AG04450 (cell line): ENCODE data around the gene LEMD2. TPM values are rescaled to one million over a fixed set of nuclear protein-coding genes. Genes with fewer than 3 reads are reported as not detected.

Experiments
- CTCF ChIA-PET: fragments of 300-600, 350-600 bp; formaldehyde crosslinking; extraction: SDS; loops from one replicate; lab custom pipeline; 2022; ENCODE audit warnings: antibody characterized with exemption, inconsistent platforms; lab: Charles Lee
- POLR2A ChIA-PET: fragments of 350-600 bp; formaldehyde crosslinking; extraction: SDS; loops from one replicate; lab custom pipeline; 2021; ENCODE audit warnings: antibody characterized with exemption, inconsistent platforms; lab: Yijun Ruan, JAX
- DNase-seq: peaks from one replicate; pipeline ENCODE4 v3.0.0-alpha.2; 2011; ENCODE audit warnings: low read depth, low spot score
- H3K27ac ChIP-seq: one replicate; pipeline ENCODE4 v1.5.1; 2012; ENCODE audit warnings: low read depth, low read length, control low read depth
- H3K27me3 ChIP-seq: one replicate; pipeline ENCODE4 v1.6.0; 2012; ENCODE audit warnings: low read length; ENCODE audit not compliant: control insufficient read depth, insufficient read depth
- H3K4me3 ChIP-seq: 2 replicates; pipeline ENCODE4 v1.5.1; 2011; ENCODE audit warnings: mild to moderate bottlenecking, low read depth, low read length, control low read depth
- H3K9me3 ChIP-seq: 2 replicates; pipeline ENCODE4 v1.5.1; 2012; ENCODE audit warnings: low read length; ENCODE audit not compliant: control insufficient read depth, insufficient read depth
- polyA plus RNA-seq: library from polyadenylated mRNA; depleted of rRNA; stranded (reverse); fragments of >200 nt; gene quantifications from 2 replicates; pipeline ENCODE4 v1.2.3, GENCODE V29; 2011; rRNA removed
- TF ChIP-seq, protein P1 (sequence below): IDR thresholded peaks from 2 replicates; pipeline ENCODE4 v1.5.1; 2011; ENCODE audit warnings: low read depth, low read length, control low read depth, inconsistent platforms

The LEMD2 gene
- polyA plus RNA-seq, 1 experiment = 47.4 TPM

- DNase-seq = no peak
- no peak overlapping the region for H3K4me3 ChIP-seq
- no peak overlapping the region for H3K27ac ChIP-seq
- H3K27me3 ChIP-seq = peaks cover 29% of the 10 kb centered on the region
- H3K9me3 ChIP-seq = no peaks in the 10 kb centered on the region
- POLR2A ChIA-PET = no interaction called here
- CTCF ChIA-PET = interaction anchor here (1.1 to 2.1 kb wide), 3 partner anchors 13 to 139 kb away, joined by 3 to 16 read pairs (median 5); partner anchors contain the start of gene UQCC2
- TF ChIP-seq, protein P1, sequence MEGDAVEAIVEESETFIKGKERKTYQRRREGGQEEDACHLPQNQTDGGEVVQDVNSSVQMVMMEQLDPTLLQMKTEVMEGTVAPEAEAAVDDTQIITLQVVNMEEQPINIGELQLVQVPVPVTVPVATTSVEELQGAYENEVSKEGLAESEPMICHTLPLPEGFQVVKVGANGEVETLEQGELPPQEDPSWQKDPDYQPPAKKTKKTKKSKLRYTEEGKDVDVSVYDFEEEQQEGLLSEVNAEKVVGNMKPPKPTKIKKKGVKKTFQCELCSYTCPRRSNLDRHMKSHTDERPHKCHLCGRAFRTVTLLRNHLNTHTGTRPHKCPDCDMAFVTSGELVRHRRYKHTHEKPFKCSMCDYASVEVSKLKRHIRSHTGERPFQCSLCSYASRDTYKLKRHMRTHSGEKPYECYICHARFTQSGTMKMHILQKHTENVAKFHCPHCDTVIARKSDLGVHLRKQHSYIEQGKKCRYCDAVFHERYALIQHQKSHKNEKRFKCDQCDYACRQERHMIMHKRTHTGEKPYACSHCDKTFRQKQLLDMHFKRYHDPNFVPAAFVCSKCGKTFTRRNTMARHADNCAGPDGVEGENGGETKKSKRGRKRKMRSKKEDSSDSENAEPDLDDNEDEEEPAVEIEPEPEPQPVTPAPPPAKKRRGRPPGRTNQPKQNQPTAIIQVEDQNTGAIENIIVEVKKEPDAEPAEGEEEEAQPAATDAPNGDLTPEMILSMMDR = no peak
Measured at GRCh38 chr6:33724102-33725023, 64.6 kb downstream of the LEMD2 start.

DNA sequence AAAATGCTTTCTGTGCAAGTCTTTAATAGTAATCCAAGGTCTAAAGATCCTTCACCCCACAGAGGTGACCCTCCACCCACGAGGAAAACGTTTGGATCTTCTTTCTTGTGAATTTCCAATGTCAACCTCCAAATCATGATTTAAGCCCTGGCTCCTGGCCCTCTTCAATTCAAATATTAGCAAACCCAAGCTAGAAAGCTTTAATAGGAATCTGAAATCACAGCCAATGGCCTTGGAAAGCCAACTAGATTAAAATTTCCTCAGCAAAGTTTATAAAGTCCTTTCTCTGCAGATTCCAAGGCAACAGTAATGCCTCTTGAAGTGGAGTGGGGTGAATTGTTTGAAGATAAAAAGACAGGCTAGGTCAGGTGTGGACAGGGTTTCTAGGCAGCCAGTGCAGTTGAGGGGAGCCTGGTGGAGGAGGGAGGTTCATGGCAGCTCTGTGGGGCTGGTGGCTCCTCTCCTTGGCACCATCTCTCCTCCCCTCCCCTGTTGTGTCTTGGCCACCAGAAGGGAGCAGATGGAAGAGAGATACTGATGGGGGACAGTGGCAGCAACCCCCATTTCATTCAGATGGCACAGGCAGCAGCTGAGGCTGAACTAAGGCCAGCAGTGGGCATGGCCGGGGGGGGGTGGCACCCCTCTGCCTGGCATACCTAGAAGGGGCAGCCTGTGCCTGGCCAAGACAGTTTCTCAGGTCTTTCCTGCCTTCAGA lies 65.4 kb downstream of the LEMD2 start:
- DNase-seq = no peak
- Histone ChIP-seq H3K27ac (no peak overlapping the region), H3K4me3 (no peak overlapping the region), H3K9me3 (no peaks in the 10 kb centered on the region), H3K27me3 (peaks cover 31% of the 10 kb centered on the region)
- ChIA-PET POLR2A (no interaction called here), CTCF (interaction anchor here (1.0 to 2.1 kb wide), 4 partner anchors 10 to 138 kb away, joined by 3 to 16 read pairs (median 6); partner anchors contain the start of gene UQCC2)
- TF ChIP-seq, protein P1 = no peak

GRCh38 chr6:33722103-33722623 lies 66.8 kb downstream of the LEMD2 start:
- POLR2A ChIA-PET = interaction anchor here (0.6 kb wide), 1 partner anchor 1376 kb away, joined by 7 read pairs; no protein-coding TSS in a partner anchor
- no peak overlapping the region for H3K27ac ChIP-seq
- TF ChIP-seq, protein P1 = no peak
- no peaks in the 10 kb centered on the region for H3K9me3 ChIP-seq
- no peak for DNase-seq
- CTCF ChIA-PET = interaction anchor here (0.7 to 1.8 kb wide), 6 partner anchors 9 to 432 kb away, joined by 3 to 9 read pairs (median 4); no protein-coding TSS in a partner anchor
- no peak overlapping the region for H3K4me3 ChIP-seq
- H3K27me3 ChIP-seq = peaks cover 31% of the 10 kb centered on the region

DNA sequence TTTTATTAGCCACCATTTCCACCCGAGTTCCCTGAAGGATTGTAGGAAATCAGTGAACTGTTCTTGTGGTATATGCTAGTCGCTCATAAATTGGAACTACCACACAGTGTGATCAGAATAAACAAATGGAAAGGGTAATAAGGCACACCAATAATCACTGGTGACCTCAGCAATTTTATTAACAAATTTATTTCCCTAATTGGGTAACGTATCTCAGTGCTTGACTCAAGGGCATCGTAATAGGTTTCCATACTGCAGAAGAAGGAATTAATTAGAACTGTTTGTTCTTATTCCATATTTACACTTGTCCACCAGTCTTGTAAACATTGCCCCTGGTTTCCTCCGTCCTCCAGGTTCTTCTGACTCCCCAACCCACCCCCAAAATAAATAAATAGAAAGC lies 67.4 kb downstream of the LEMD2 start:
- POLR2A ChIA-PET = interaction anchor here (0.6 kb wide), 1 partner anchor 1376 kb away, joined by 7 read pairs; no protein-coding TSS in a partner anchor
- DNase-seq = no peak
- CTCF ChIA-PET = interaction anchor here (1.0 to 2.2 kb wide), 3 partner anchors 11 to 433 kb away, joined by 4 to 13 read pairs (median 9); partner anchors contain the start of gene UQCC2
- Histone ChIP-seq H3K4me3 (no peak overlapping the region), H3K9me3 (no peaks in the 10 kb centered on the region), H3K27ac (no peak overlapping the region), H3K27me3 (peaks cover 31% of the 10 kb centered on the region)
- TF ChIP-seq, protein P1 = no peak

Other genes with a start within 250 kb of the LEMD2 start
- 13.0 and 16.3 TPM in 2 replicates for gene BAK1, start 208.9 kb downstream of the LEMD2 start, polyA plus RNA-seq
- 4.4 and 4.8 TPM in 2 replicates for gene ITPR3, start 167.8 kb downstream of the LEMD2 start, polyA plus RNA-seq
- 67.9 and 84.1 TPM in 2 replicates for gene UQCC2, start 77.4 kb downstream of the LEMD2 start, polyA plus RNA-seq
- gene IP6K3, start 42.2 kb downstream of the LEMD2 start, polyA plus RNA-seq = 1.1 and 1.6 TPM in 2 replicates
- not detected in 2 replicates for gene MLN, start 14.9 kb upstream of the LEMD2 start, polyA plus RNA-seq